Stimulated activated CD4-positive, alpha-beta T cell treated with anti-CD3 and anti-CD28 coated beads, TNF-alpha, amount 100 ng/mL, for 4 hours (primary cell): Measurements from ENCODE around the gene ZBTB7A.

Experiments
- DNase-seq, 3 experiments: peaks; one replicate each; pipeline ENCODE4 v3.0.0-alpha.2; 2020; ENCODE audit warnings: low read depth in 3 of 3

The ZBTB7A gene

GRCh38 chr19:4036576-4037300 lies 30.0 kb downstream of the ZBTB7A start:
- no peak for DNase-seq

GRCh38 chr19:4035582-4035981 lies 31.1 kb downstream of the ZBTB7A start:
- no peak for DNase-seq

DNA sequence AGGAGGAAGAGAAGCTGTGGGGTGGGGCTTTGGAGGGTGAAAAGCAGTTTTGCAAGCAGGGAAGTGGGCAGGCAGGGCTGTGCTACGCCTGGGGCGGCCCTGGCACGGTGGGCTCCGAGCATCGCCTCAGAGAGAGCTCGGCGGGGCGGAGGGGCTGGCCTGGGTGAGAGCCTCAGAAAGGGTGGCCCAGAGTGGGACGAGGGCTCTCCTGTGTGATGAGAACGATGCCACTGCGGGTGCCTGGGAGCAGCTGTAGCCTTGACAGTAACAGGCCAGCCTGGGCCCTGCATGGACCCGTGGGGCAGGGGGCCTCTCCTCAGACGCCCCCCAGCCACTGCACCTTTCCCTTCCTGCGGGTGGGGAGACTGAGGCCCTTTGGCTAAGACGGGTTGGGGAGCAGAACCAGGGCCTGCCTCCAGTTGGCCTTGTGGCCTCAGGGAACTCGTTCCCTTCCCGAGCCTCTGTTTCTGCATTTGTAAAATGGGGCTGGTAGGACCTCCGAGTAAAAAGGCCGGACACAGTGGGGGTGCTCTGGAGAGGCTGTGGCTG lies 31.6 kb downstream of the ZBTB7A start:
- DNase-seq: no peak

DNA sequence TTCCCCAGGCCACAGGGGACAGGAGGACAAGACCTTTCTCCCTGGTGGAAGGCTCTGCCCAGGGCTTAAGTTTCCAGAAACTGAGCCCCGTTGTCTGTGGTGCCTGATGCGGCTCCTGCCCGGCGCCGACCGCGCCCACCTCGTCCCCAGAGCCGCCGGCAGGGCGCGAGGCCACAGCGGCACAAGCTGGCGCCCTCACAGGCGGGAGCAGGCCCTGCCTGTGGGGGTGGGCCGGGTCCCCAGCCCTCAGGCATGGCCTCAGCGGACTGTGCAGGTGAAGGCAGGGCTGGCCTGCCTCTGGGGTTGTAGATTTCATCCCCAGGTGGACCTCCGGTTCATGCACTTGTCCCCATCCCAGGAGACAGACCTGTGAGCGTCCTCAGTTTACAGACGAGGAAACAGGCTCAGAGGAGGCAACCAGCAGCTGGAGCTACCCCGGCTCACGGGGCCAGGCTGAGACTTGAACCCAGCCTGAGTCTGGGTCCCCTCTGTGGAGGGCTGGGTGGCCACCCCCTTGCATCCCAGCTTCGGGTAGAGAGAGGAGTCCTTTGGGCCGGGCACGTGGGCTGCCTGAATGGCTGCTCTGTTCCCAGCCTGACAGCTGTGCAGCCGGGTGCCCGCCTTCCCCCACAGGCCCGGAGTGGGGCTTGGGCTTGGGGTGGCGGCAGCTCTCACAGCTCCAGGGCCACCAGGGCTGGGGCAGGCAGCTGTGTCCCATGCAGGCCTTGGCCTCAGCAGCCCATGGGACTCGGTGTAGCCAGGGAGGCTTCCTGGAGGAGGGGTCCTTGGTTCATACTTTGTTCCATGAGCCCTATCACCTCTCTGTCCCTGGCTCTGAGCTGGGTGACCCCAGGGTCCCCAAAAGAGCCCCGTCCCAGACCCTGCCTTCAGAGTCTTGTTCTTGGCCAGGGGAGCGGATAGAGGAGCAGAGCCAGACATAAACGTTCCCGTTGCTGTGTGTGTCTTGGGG lies 32.4 kb downstream of the ZBTB7A start:
- DNase-seq: no peak

- no peak for DNase-seq
Measured at GRCh38 chr19:4033028-4033956, 33.4 kb downstream of the ZBTB7A start.

- DNase-seq: no peak
Measured at GRCh38 chr19:4032436-4032835, 34.3 kb downstream of the ZBTB7A start.

- no peak for DNase-seq
Measured at GRCh38 chr19:4031420-4031819, 35.3 kb downstream of the ZBTB7A start.

DNA sequence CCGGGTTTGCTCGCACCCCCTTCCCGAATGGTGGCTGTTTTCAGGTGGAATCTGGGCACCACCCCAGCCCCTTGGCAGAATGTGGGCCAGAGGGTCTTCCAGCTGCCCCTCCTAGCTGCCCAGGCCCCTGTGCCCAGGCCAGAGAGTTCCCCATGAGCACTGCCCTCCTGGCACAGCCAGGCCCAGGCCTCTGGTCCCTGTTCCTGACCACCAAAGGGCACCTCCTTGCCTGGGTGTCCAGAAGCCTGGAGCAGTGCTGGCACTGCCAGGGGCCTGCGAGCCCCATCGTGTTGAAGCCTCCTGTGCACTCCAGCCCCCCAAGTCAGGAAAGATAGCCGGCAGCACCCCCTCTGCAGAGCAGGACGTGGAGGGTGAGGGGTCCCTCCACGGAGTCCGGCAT lies 35.7 kb downstream of the ZBTB7A start:
- DNase-seq: no peak

DNA sequence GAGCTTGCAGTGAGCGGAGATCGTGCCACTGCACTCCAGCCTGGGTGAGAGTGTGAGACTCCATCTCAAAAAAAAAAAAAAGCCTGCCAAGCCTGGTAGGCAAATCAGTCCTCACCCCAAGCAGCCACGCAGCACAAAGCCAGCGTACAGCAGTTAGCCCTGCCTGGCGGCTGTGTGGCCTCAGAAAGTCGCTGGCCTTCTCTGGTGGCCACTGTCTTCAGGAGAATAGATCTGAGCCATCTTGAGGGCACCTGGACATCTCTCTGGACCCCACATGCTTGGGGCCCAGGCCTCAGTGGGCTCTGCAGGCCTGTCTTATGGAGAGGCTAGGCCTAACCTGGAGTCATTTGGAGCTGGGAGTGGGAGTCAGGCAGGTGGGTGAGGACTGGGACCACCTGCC lies 36.1 kb downstream of the ZBTB7A start:
- no peak for DNase-seq

- DNase-seq: no peak
Measured at GRCh38 chr19:4029247-4029614, 37.5 kb downstream of the ZBTB7A start.

- no peak for DNase-seq
Measured at GRCh38 chr19:4028334-4029246, 38.1 kb downstream of the ZBTB7A start.

DNA sequence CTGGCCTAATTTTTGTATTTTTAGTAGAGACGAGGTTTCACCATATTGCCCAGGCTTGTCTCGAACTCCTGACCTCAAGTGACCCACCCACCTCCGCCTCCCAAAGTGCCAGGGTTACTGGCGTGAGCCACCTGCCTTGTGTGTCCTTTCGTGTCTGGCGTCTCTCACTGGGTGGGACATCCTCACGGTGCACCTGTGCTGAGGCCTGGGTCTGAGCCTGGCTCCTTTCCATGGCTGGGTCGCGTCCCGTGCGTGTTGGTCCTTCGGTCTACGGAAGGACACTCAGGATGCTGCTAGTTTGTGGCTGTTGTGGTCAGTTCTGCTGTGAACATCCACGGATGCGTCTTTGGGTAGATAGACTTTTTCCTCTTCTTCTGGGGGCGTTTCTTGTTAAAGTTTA lies 39.6 kb downstream of the ZBTB7A start:
- DNase-seq: no peak

DNA sequence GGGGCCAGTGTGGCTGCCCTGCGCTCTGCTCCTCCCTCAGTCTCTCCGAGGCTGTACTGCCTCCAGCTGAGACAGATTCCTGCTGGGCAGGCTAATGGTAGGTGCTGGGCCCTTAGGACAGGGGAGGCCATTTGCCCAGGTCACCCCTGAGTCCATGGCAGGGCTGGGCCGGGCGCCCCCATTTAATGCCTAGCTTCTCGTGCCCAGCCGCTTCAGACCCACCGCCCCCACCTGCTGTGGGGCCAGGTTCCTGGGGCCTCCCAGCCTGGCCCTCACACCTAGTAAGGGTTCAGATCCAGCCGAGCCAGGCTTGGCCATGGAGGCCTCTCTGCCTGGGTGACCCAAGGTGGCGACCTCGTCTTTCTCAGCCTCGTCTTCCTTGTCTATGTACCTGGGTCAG lies 41.4 kb downstream of the ZBTB7A start:
- DNase-seq: no peak

- no peak for DNase-seq
Measured at GRCh38 chr19:4023600-4024398, 42.9 kb downstream of the ZBTB7A start.

GRCh38 chr19:4019578-4019977 lies 47.1 kb downstream of the ZBTB7A start:
- DNase-seq: no peak

DNA sequence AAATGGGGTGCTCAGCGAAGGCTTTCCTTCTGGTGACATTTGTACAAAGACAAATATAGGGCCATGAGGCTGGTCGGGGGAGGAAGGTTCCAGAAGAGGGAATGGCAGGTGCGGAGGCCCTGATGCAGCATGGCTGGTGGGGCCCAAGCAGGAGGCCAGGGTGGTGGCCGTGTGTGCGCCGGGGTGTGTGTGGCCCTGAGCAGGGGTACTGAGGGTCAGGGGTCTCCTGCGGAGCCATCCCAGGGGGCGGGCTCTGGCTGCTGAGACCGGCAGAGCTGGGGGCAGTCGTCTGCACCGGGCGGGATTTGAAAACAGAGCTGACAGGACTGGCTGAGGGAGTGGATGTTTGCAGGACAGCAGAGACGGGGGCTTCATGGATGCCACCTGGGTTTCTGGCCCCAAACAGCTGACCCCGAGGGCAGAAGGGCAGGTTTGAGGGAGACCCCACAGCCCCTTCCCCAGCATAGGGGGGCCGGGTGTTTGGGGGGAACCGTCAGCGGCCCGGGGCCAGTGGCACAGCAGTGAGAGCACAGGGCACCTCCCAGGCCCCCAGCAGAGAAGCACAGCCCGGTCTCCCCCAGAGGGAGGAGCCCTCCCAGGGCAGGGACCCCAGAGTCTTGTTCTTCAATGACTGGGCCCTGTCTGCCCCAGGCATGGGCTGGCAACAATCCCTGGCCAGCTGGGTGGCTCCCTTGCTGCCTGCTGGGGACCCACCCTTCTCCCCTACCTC lies 47.8 kb downstream of the ZBTB7A start:
- no peak for DNase-seq

GRCh38 chr19:4018140-4018613 lies 48.5 kb downstream of the ZBTB7A start:
- no peak for DNase-seq

DNA sequence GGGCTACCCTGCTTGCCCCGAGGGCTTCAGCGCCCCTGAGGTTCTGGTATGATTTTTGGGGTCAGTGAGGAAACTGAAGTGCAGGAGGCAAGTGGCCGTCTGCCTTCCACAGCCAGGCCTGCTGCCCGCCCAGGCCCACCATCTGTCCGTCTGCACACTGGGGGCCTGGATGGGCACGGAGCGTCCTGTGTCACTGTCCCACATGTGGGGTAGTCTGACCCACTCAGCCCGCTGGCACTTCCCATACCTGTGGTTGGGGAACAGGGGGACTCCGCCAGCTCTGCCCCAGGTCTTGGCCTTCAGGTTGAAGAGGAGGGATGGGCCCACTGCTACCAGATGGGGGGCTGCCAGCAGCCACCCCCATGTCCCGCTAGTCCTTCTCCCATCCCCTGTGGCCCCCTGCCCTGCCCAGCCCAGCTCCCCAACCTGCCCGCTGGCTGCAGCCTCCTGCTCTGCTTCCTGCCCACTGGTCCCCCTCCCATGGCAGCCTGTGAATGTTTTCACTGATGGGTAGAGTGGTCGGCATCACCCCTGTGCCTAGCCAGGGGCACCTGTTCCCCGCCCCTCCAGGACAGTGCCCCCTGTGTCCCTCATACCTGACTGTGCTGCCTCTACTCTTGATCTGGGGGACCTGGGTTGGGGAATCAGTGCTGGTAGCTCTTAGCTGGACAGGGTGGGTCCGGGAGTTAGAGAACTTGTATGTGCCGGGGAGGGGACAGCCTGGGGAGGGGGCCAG lies 49.6 kb downstream of the ZBTB7A start:
- no peak for DNase-seq
